T-helper 17 cell (primary cell): ENCODE measurements around the gene PPM1F. TPM values are rescaled to one million over a fixed set of nuclear protein-coding genes. Genes with fewer than 3 reads are reported as not detected.

Experiments
- ATAC-seq: fragments of 150-1000 bp; cut with Tn5 transposase; 2 replicates; pipeline ENCODE4 v1.10.0; 2021; ENCODE audit warnings: mild to moderate bottlenecking, moderate library complexity
- DNase-seq, 3 donors: peaks; one replicate each; pipeline versions ENCODE4 v3.0.0 to v3.0.0-alpha.2; 2020 to 2021
- H3K9me3 ChIP-seq: one replicate; pipeline ENCODE4 v1.7.0; 2013; ENCODE audit warnings: low read length, mild to moderate bottlenecking; ENCODE audit not compliant: control insufficient read depth, poor library complexity, severe bottlenecking
- H3K27ac Mint-ChIP-seq: one replicate; pipeline ENCODE4 v1.8.0; 2022; ENCODE audit warnings: mild to moderate bottlenecking, moderate library complexity, mixed read lengths
- H3K27me3 Mint-ChIP-seq: one replicate; pipeline ENCODE4 v1.8.0; 2022; ENCODE audit warnings: mixed read lengths
- H3K36me3 Mint-ChIP-seq: one replicate; pipeline ENCODE4 v1.8.0; 2022; ENCODE audit warnings: low read depth, mixed read lengths
- H3K4me1 Mint-ChIP-seq: one replicate; pipeline ENCODE4 v1.8.0; 2022; ENCODE audit warnings: mild to moderate bottlenecking, mixed read lengths
- H3K4me3 Mint-ChIP-seq: one replicate; pipeline ENCODE4 v1.8.0; 2022; ENCODE audit warnings: mild to moderate bottlenecking, moderate library complexity, mixed read lengths
- total RNA-seq, 4 donors: library from RNA in 2 of 4; stranded (reverse) in 2 of 4; gene quantifications; one replicate each; pipeline ENCODE4 v1.2.3 and lab custom pipeline; 2022 to 2026

PPM1F gene
- total RNA-seq, 2 donors from 2014 or later, result 15.8 to 16.2 TPM

DNA sequence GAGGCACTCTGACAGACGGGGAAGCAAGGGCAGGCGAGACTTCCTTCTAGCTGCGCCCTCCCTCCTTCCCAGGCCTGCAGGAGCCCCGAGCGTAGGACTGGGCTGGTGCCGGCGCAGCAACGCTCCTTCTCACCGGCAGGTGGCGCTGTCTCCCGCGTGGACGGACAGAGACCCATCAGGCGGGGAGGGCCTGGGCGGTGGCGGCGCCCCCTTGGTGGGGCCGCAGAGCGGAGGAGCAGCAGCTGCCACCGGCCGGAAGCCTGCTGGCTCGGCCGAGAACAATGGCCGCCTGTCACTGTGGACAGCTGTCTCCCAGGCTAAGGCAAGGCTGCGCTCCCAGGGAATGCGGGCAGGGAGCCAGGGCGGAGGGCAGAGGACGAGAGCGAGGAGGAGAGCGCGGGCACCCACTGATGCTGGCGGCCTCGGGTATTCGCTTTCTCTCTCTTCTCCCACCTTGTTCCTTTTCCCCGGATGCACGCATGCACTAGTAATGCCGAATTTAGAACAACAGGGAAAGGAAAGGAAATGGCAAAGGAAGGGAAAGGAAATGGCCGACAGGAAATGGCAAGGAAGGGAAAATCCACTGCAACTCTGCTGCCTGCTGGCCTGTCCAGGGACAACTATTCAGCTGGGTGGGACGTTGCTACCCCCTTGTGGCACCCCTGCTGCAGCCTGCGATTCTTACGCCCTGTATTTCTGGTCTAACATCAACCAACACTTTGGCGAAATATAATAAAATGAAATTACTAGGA is 14.4 kb downstream of the PPM1F start:
- Mint-ChIP-seq H3K4me1 (peaks cover 37% of the 10 kb centered on the region), H3K27me3 (no peaks in the 10 kb centered on the region), H3K4me3 (peak overlapping the region; percentile 83), H3K36me3 (no peaks in the 10 kb centered on the region), H3K27ac (peak overlapping the region; percentile 88)
- no peaks in the 10 kb centered on the region for H3K9me3 ChIP-seq
- ATAC-seq (peak; percentile 97), DNase-seq (peak; percentile 83 to 94 (median 84))

DNA sequence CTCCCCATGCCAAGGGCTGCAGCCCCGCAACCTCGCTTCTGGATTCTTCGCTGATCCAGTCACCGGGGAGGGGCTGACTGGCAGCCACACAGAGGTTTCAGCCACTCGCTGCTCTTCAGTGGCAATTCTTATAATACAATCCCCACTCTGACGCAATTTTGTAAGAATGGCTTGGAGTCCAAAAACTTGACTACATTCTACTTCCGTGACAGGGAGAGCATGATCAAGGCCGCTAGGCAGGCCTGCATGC is 14.9 kb downstream of the PPM1F start:
- no peak for ATAC-seq
- Mint-ChIP-seq H3K4me3 (peak overlapping the region; percentile 83), H3K36me3 (no peaks in the 10 kb centered on the region), H3K27me3 (no peaks in the 10 kb centered on the region), H3K27ac (peak overlapping the region; percentile 88), H3K4me1 (peaks cover 36% of the 10 kb centered on the region)
- no peaks in the 10 kb centered on the region for H3K9me3 ChIP-seq
- DNase-seq, result no peak

DNA sequence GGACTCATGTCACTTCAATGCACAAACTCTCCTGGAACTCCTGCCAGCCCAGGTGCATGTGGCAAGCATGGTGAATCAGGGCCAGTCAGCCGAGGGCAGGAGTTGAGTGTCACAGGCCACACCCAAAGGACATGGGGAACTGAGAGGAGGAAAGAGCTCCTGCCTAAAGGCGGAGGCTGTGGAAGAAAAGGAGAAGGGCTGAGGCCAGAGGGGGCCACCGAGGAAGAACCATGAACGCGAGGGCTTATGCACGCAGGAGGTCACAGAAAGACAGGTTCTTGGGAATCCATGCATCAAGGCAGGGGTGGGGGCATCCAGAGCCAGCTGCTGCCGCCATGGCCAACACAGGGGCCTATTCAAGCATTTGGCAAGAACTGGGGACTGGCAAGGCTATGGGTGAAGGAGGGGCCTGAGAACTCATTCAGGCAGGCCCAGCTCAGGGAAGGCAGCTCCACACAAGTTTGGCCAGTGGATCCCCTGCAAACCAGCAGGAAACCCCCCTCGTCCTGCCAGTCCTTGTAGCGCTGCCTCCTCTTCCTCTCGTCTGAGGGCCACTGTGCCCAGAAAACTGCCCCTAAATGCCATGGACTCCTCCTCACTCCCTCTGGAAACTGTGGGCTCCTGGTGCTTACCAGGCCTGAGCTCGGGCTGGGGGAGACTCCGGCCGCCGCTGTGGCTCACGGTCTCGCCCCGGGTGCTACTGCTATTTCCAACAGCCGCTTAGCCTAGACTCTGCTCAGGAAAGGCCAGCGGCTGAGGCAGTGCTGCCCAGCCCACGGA is 15.4 kb downstream of the PPM1F start:
- H3K27ac Mint-ChIP-seq, result peak overlapping the region; percentile 88
- no peaks in the 10 kb centered on the region for H3K36me3 Mint-ChIP-seq
- H3K4me1 Mint-ChIP-seq, result peaks cover 33% of the 10 kb centered on the region
- H3K4me3 Mint-ChIP-seq, result peak overlapping the region; percentile 68
- ATAC-seq (no peak), DNase-seq (no peak)
- no peaks in the 10 kb centered on the region for H3K9me3 ChIP-seq
- H3K27me3 Mint-ChIP-seq, result no peaks in the 10 kb centered on the region

DNA sequence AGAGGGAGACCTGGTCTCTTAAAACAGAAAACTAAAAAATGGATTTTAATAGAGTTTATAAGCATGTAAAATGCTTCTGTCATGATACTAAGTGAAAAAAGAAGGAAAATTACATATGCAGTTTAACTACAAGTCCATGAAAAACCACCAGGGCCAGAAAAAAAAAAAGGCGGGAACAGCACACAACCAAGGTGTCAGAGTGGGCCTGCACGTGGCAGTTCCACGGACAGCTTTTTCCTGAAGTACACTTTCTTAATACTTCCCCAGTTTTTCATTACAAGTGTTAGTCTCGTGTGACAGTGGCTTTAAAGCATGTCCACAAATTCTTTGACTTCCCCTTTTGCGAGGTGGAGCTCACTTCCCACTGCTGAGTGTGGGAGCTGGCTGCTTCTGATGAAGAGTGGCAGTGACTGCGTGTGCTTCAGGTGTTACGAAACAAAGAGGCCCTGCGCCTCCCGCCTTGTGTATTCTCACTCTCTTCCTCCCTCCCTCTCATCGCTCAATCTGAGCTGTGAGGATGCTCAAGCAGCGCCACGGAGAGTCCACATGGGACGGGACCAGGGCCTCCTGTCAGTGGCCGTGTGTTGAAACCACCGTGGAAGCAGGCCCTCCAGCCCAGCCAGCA is 16.4 kb downstream of the PPM1F start:
- peak overlapping the region; percentile 74 for H3K27ac Mint-ChIP-seq
- no peak for DNase-seq
- ATAC-seq, result no peak
- no peaks in the 10 kb centered on the region for H3K27me3 Mint-ChIP-seq
- no peaks in the 10 kb centered on the region for H3K36me3 Mint-ChIP-seq
- peaks cover 28% of the 10 kb centered on the region for H3K4me1 Mint-ChIP-seq
- no peaks in the 10 kb centered on the region for H3K9me3 ChIP-seq
- no peak overlapping the region for H3K4me3 Mint-ChIP-seq

DNA sequence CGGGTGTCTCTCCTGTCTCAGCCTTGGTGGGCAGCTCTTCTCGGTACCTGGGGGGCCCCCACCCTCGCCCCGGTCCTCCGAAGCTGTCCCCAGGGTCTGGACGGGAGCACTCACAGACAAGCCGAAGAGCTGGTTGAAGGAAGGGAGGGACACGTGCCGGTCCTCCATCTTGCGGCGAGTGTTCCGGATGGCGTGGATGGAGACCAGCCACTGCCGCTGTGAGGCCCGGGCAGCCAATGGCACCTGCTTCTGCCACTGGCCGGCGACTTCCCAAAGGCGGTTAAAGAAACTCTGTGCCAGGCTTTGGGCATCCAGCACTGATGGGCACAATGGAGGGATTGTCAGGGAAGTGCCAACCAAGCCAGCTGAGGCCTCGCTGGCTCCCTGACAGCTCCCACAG is 18.7 kb downstream of the PPM1F start:
- no peak for ATAC-seq
- no peaks in the 10 kb centered on the region for H3K27me3 Mint-ChIP-seq

DNA sequence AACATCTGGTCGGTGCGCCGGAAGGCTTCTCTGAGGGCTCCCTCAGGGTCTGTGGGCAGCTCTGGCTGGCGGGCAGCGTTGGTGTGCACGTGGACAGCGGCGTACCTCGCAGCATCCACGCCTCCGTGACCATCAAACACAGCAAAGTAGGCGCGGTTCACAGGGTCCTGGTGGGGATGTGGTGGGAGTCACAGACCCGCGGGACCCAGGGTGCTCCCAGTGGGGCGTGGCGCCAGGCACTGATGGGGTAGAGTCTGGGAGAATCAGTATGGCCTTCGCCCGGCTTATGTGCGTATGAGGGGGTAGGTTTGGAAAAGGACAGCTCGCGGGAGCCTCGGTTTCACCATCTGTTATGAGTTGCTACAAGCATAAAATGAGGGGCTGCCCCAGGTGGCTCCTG is 19.2 kb downstream of the PPM1F start:
- Mint-ChIP-seq H3K4me3 (no peak overlapping the region), H3K27ac (peak overlapping the region; percentile 4), H3K36me3 (peaks cover 2% of the 10 kb centered on the region), H3K27me3 (no peaks in the 10 kb centered on the region), H3K4me1 (peaks cover 14% of the 10 kb centered on the region)
- H3K9me3 ChIP-seq, result no peaks in the 10 kb centered on the region
- ATAC-seq (no peak), DNase-seq (no peak)

More for the DNA sequence above, 18.7 kb downstream of the PPM1F start:
- H3K27ac Mint-ChIP-seq, result no peak overlapping the region
- no peaks in the 10 kb centered on the region for H3K9me3 ChIP-seq
- H3K4me3 Mint-ChIP-seq, result no peak overlapping the region
- DNase-seq, result no peak
- H3K36me3 Mint-ChIP-seq, result peaks cover 2% of the 10 kb centered on the region
- H3K4me1 Mint-ChIP-seq, result peaks cover 15% of the 10 kb centered on the region

DNA sequence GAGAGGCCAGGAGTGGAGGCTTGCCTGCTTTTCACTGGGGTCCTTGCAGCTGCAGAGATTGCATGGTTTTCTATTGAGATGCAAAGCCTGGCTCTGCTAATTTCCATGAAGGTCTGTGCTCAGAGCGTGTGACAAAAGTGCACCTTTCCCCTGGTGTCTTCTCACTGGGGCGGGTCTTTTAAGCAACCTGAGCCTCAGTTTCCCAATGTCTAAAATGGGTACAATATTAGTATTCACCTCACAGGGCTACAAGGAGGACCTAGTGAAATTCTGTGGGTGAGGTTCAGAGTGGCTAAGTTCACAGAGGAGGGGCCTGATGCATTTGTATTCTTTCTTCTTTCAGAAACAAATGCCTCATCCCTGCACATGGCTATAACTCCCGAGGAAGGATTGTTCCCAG is 20.3 kb downstream of the PPM1F start:
- H3K9me3 ChIP-seq, result no peaks in the 10 kb centered on the region
- Mint-ChIP-seq H3K36me3 (peaks cover 2% of the 10 kb centered on the region), H3K27me3 (no peaks in the 10 kb centered on the region), H3K4me1 (peaks cover 7% of the 10 kb centered on the region), H3K4me3 (no peak overlapping the region), H3K27ac (no peak overlapping the region)
- no peak for ATAC-seq
- DNase-seq, result no peak

DNA sequence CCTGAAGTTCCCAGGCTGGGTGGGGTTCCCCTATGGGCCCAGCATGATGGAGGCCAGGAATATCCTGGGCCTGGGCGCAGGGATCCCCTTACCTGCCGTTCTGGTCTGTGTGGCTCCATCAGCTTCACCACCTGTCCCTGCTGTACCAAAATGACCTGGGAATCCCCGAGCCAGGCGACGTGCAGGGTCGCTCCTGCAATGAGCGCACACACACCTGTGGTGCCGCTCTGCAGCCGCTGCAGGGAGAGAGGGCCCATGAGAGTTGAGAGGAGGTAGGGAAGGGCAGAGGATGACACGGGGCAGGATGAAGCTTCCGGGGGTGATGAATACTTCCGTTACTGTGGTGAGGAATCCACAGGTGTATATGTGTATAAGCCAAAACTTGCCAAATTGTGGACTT is 21.6 kb downstream of the PPM1F start:
- H3K4me1 Mint-ChIP-seq, result peaks cover 6% of the 10 kb centered on the region
- ATAC-seq (no peak), DNase-seq (no peak)
- H3K27me3 Mint-ChIP-seq, result no peaks in the 10 kb centered on the region
- no peaks in the 10 kb centered on the region for H3K9me3 ChIP-seq
- no peak overlapping the region for H3K27ac Mint-ChIP-seq
- H3K36me3 Mint-ChIP-seq, result peaks cover 2% of the 10 kb centered on the region
- H3K4me3 Mint-ChIP-seq, result no peak overlapping the region

DNA sequence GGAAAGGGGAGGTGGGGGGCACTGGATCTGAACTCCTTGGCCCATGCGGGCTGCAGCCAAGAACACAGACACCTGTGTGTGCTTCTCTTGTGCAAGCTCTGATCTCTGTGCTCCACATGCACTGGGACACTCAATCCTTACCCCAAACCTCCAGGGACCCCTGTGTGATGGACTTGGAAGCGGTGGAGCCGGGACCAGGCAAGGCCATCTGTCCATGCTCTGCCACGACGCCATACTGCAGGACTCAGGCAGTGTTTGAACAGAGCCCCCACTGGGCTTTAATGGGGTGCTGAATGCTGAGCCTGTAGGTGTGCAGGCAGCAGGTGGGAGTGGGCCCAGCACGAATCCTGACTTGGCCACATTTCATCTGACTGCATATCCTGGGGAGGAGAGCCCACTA is 23.4 kb downstream of the PPM1F start:
- Mint-ChIP-seq H3K27ac (no peak overlapping the region), H3K36me3 (peaks cover 2% of the 10 kb centered on the region)
- ATAC-seq, result no peak

DNA sequence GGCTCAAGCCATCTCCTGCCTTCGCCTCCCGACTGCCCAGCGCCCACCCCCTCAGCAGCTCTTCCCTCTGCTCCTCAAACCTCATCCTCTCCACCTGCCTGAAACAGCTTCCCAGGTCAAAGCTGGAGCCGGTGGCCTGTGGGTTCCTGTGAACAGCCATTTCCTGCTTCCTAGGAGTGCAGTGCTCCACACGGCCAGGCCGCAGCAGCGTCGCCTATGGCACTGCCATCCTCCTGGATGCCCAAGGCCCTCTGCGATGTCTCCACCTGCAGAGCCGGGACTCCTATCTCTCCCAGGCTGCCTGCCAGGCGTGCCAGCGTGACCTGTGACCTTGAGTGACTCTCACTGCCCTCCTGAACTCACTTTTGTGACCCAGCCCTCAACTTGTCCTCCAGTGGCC is 24.6 kb downstream of the PPM1F start:
- Mint-ChIP-seq H3K27ac (no peak overlapping the region), H3K27me3 (no peaks in the 10 kb centered on the region), H3K4me1 (peaks cover 6% of the 10 kb centered on the region), H3K36me3 (peaks cover 2% of the 10 kb centered on the region), H3K4me3 (no peak overlapping the region)
- H3K9me3 ChIP-seq, result no peaks in the 10 kb centered on the region
- no peak for DNase-seq
- ATAC-seq, result no peak

More for the DNA sequence above, 23.4 kb downstream of the PPM1F start:
- Mint-ChIP-seq H3K4me3 (no peak overlapping the region), H3K27me3 (no peaks in the 10 kb centered on the region), H3K4me1 (peaks cover 6% of the 10 kb centered on the region)
- no peaks in the 10 kb centered on the region for H3K9me3 ChIP-seq
- DNase-seq, result no peak

DNA sequence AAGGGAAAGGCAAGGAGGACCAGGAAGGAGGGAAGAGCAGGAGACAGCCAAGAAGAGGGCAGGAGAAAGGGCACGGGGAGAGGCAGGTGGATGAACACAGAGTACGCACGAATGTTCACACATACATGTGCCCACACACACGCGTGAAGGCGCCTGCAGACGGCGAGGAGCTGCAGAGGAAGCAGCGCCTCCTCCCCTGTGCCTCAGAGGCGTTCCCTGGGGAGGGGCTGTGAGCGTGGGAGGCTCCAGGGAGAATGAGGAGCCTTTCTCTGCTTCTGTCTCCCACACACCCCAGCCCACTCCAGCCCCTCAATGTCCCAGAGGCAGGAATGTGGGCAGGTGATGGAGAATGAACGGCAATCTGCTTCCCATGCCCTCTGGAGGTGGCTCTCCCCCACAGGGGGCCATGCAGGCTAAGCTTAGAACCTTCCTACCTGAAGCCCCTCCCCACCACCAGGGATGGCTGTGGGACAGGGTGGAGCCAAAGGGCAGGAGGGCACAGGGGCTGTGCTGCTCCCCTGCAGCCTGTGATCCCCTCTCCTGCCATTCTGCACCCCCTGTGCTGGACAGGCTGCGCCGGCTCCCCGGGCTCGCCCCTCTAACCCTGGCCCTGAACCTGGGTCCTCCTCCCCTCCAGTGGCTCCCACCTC is 25.3 kb downstream of the PPM1F start:
- Mint-ChIP-seq H3K27me3 (no peaks in the 10 kb centered on the region), H3K36me3 (peaks cover 2% of the 10 kb centered on the region), H3K4me1 (peaks cover 4% of the 10 kb centered on the region), H3K4me3 (no peak overlapping the region), H3K27ac (no peak overlapping the region)
- ATAC-seq (no peak), DNase-seq (no peak)
- no peaks in the 10 kb centered on the region for H3K9me3 ChIP-seq

DNA sequence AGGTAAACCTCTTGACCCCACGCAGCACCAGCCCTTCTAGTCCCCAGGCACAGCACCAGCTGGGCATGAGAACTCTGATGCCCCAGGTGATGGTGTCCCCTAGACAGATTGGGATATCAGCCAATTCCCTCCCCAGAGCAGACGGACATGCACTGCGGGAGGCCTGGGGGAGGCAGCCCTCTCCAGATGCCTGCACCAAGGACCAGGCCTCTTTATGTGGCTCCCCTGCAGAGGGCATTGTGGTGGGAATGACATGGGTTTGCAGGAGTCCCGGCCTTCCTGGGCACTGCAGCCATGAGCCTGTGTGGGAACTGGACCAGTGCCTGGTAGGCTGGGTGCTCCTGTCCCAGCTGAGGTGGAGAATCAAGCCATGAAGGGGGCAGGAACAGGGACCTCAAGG is 25.9 kb downstream of the PPM1F start:
- DNase-seq (no peak), ATAC-seq (no peak)
- H3K9me3 ChIP-seq, result no peaks in the 10 kb centered on the region
- no peak overlapping the region for H3K4me3 Mint-ChIP-seq
- peaks cover 2% of the 10 kb centered on the region for H3K36me3 Mint-ChIP-seq
- H3K27ac Mint-ChIP-seq, result no peak overlapping the region
- H3K27me3 Mint-ChIP-seq, result no peaks in the 10 kb centered on the region
- H3K4me1 Mint-ChIP-seq, result peaks cover 4% of the 10 kb centered on the region

DNA sequence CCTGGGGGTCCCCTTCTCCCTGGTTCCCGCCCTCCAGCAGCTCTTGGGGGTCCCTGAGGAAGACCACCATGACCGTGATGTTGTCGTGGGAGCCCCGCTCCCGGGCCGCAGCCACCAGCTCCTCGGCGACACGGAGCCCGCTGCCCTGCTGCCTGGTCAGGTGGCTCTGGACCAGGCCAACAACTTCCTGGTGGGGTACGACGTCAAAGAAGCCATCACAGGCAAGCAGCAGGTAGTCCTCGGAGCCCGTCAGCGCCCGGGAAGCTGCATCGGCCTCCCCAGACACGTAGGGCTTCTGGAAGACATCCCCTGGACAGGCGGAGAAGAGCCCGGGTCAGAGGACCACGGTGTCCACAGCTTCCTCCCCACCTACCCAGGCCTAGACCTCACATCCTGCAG is 29.5 kb downstream of the PPM1F start:
- no peaks in the 10 kb centered on the region for H3K9me3 ChIP-seq
- no peak for DNase-seq
- Mint-ChIP-seq H3K27me3 (no peaks in the 10 kb centered on the region), H3K4me3 (no peak overlapping the region), H3K4me1 (peaks cover 2% of the 10 kb centered on the region), H3K36me3 (no peaks in the 10 kb centered on the region), H3K27ac (no peak overlapping the region)
- no peak for ATAC-seq
